ENCODE measurements around the gene APAF1.
"Not testable (repeated sequence)": the region's sequence is repeated elsewhere in the genome, so short reads cannot be mapped to it uniquely, and the experiment has no call there.

APAF1 gene

GRCh38 chr12:98727196-98727595 lies 82.1 kb downstream of the APAF1 start:
- no peak for DNase-seq

GRCh38 chr12:98730412-98730811 lies 85.3 kb downstream of the APAF1 start:
- no peak for DNase-seq

- DNase-seq = no peak
These were observed 88.7 kb downstream of the APAF1 start for GRCh38 chr12:98733667-98734350.

GRCh38 chr12:98735821-98736220 lies 90.7 kb downstream of the APAF1 start:
- no peak for DNase-seq

- peak; percentile 76 for DNase-seq
These were observed 91.5 kb downstream of the APAF1 start for GRCh38 chr12:98736352-98737321.

- DNase-seq = no peak
These were observed 92.2 kb downstream of the APAF1 start for GRCh38 chr12:98737322-98737712.

GRCh38 chr12:98738002-98738401 lies 92.9 kb downstream of the APAF1 start:
- no peak for DNase-seq

GRCh38 chr12:98738539-98738938 lies 93.4 kb downstream of the APAF1 start:
- DNase-seq = no peak

- DNase-seq = no peak
These were observed 95.7 kb downstream of the APAF1 start for GRCh38 chr12:98740751-98741150.

- DNase-seq = no peak
These were observed 96.1 kb downstream of the APAF1 start for GRCh38 chr12:98741196-98741555.

- DNase-seq = no peak
These were observed 96.6 kb downstream of the APAF1 start for GRCh38 chr12:98741556-98742265.

GRCh38 chr12:98743362-98743953 lies 98.4 kb downstream of the APAF1 start:
- DNase-seq = no peak

GRCh38 chr12:98744680-98745079 lies 99.6 kb downstream of the APAF1 start:
- no peak for DNase-seq

- no peak for DNase-seq
These were observed 100.7 kb downstream of the APAF1 start for GRCh38 chr12:98745578-98746391.

GRCh38 chr12:98748463-98748862 lies 103.4 kb downstream of the APAF1 start:
- no peak for DNase-seq

GRCh38 chr12:98750511-98750910 lies 105.4 kb downstream of the APAF1 start:
- no peak for DNase-seq

- DNase-seq = no peak
These were observed 106.6 kb downstream of the APAF1 start for GRCh38 chr12:98751580-98752115.

GRCh38 chr12:98752726-98753125 lies 107.6 kb downstream of the APAF1 start:
- no peak for DNase-seq

GRCh38 chr12:98754095-98754494 lies 109.0 kb downstream of the APAF1 start:
- no peak for DNase-seq

- DNase-seq = not testable (repeated sequence)
These were observed 110.8 kb downstream of the APAF1 start for GRCh38 chr12:98755855-98756254.

- DNase-seq = no peak
These were observed 112.4 kb downstream of the APAF1 start for GRCh38 chr12:98757455-98757854.

GRCh38 chr12:98758331-98758730 lies 113.2 kb downstream of the APAF1 start:
- DNase-seq = no peak

Data from NCI-H510A (cell line).